GM23338 (cell line): ENCODE results near the gene TPPP3. TPM values are rescaled to one million over a fixed set of nuclear protein-coding genes. Genes with fewer than 3 reads are reported as not detected.
A peak's percentile ranks its signal among the peaks of the same experiment; 100 is the strongest.
"Not testable (repeated sequence)": the region's sequence is repeated elsewhere in the genome, so short reads cannot be mapped to it uniquely, and the experiment has no call there.

Experiments used
- ATAC-seq: fragments of 200-7000 bp; cut with Tn5 transposase; 3 replicates; pipeline ENCODE4 v1.9.1; 2020
- DNase-seq: peaks from one replicate; pipeline ENCODE4 v3.0.0-alpha.2; 2015; ENCODE audit warnings: low spot score
- H2AFZ ChIP-seq: fragments of 200-600 bp; sonication (generic); 2 replicates; pipeline ENCODE4 v1.8.0; 2016; ENCODE audit warnings: antibody characterized with exemption, mild to moderate bottlenecking, moderate library complexity
- H3F3A ChIP-seq: fragments of 200-600 bp; sonication (generic); replicated peaks from 2 replicates; pipeline ENCODE4 v1.8.0; 2017; ENCODE audit warnings: antibody characterized with exemption, mixed run types, low read depth
- H3K27ac ChIP-seq: fragments of 200-600 bp; sonication (generic); 2 replicates; pipeline ENCODE4 v1.6.1; 2016; ENCODE audit warnings: low read depth
- H3K27me3 ChIP-seq: fragments of 200-600 bp; sonication (generic); 2 replicates; pipeline ENCODE4 v1.8.0; 2016; ENCODE audit warnings: mild to moderate bottlenecking, mixed run types, moderate library complexity; ENCODE audit not compliant: insufficient read depth
- H3K36me3 ChIP-seq: fragments of 200-600 bp; sonication (generic); 2 replicates; pipeline ENCODE4 v1.8.0; 2016; ENCODE audit warnings: mild to moderate bottlenecking; ENCODE audit not compliant: insufficient read depth
- H3K4me1 ChIP-seq: fragments of 200-600 bp; sonication (generic); 2 replicates; pipeline ENCODE4 v1.8.0; 2016; ENCODE audit warnings: mild to moderate bottlenecking, moderate library complexity; ENCODE audit not compliant: insufficient read depth
- H3K4me2 ChIP-seq: fragments of 200-600 bp; sonication (generic); 2 replicates; pipeline ENCODE4 v1.7.1; 2017; ENCODE audit warnings: mixed run types
- H3K4me3 ChIP-seq: fragments of 200-600 bp; sonication (generic); 2 replicates; pipeline ENCODE4 v1.6.1; 2016; ENCODE audit warnings: mixed run types
- H3K79me2 ChIP-seq: fragments of 200-600 bp; sonication (generic); replicated peaks from 2 replicates; pipeline ENCODE4 v1.8.0; 2017; ENCODE audit warnings: mild to moderate bottlenecking; ENCODE audit not compliant: insufficient read depth
- H3K9me2 ChIP-seq: fragments of 200-600 bp; sonication (generic); 2 replicates; pipeline ENCODE4 v1.8.0; 2017; ENCODE audit not compliant: insufficient read depth
- H4K20me1 ChIP-seq: fragments of 200-600 bp; sonication (generic); replicated peaks from 2 replicates; pipeline ENCODE4 v1.8.0; 2017; ENCODE audit warnings: mild to moderate bottlenecking; ENCODE audit not compliant: insufficient read depth
- H3K27ac Mint-ChIP-seq: 2 replicates; pipeline ENCODE4 v1.8.0; 2020; ENCODE audit warnings: inconsistent platforms, mild to moderate bottlenecking, moderate library complexity, mixed read lengths
- H3K27me3 Mint-ChIP-seq: 3 replicates; pipeline ENCODE4 v1.8.0; 2022; ENCODE audit warnings: low read depth, mild to moderate bottlenecking, moderate library complexity, mixed read lengths, inconsistent platforms; ENCODE audit not compliant: insufficient read depth, poor library complexity
- H3K36me3 Mint-ChIP-seq: 3 replicates; pipeline ENCODE4 v1.8.0; 2021; ENCODE audit warnings: low read depth, mild to moderate bottlenecking, inconsistent platforms, moderate library complexity, mixed read lengths
- H3K4me1 Mint-ChIP-seq: 3 replicates; pipeline ENCODE4 v1.8.0; 2020; ENCODE audit warnings: mild to moderate bottlenecking, inconsistent platforms, mixed read lengths
- H3K4me3 Mint-ChIP-seq: 3 replicates; pipeline ENCODE4 v1.8.0; 2021; ENCODE audit warnings: moderate library complexity, mild to moderate bottlenecking, inconsistent platforms, mixed read lengths
- H3K9me3 Mint-ChIP-seq: 3 replicates; pipeline ENCODE4 v1.8.0; 2020; ENCODE audit warnings: moderate library complexity, mild to moderate bottlenecking, inconsistent platforms, mixed read lengths
- ZNF462 ChIP-seq: fragments of 250-450 bp; sonication (Bioruptor Pico); IDR thresholded peaks from 2 replicates; pipeline ENCODE4 v1.5.0; 2020; ENCODE audit warnings: mild to moderate bottlenecking, moderate library complexity
- polyA plus RNA-seq: library from polyadenylated mRNA; unstranded; fragments of >200 nt; fragmentation: Nextera tagmentation; extraction: Ambion mirVana; gene quantifications from 2 replicates; pipeline ENCODE4 v1.2.1, GENCODE V29; 2016
- total RNA-seq: library from RNA; depleted of rRNA; stranded (reverse); fragments of >200 nt; shearing (Covaris generic); gene quantifications from 2 replicates; pipeline ENCODE4 v1.2.3, GENCODE V29; 2014
- TF ChIP-seq, protein P1 (sequence below): IDR thresholded peaks from 2 replicates; pipeline ENCODE4 v1.6.1; 2016; ENCODE audit warnings: antibody characterized with exemption

Gene TPPP3
- total and polyA plus RNA-seq, 2 experiments from 2014 or later = 0.26 to 0.28 TPM

GRCh38 chr16:67415872-67416793 lies 22.8 kb upstream of the TPPP3 start, which contains the start of gene ZDHHC1 (continued):
- TF ChIP-seq ZNF462 (CRISPR knock-in tag) = no peak
- TF ChIP-seq, protein P1, sequence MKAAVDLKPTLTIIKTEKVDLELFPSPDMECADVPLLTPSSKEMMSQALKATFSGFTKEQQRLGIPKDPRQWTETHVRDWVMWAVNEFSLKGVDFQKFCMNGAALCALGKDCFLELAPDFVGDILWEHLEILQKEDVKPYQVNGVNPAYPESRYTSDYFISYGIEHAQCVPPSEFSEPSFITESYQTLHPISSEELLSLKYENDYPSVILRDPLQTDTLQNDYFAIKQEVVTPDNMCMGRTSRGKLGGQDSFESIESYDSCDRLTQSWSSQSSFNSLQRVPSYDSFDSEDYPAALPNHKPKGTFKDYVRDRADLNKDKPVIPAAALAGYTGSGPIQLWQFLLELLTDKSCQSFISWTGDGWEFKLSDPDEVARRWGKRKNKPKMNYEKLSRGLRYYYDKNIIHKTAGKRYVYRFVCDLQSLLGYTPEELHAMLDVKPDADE = no peak

GRCh38 chr16:67415421-67415820 lies 22.1 kb upstream of the TPPP3 start:
- peaks cover 20% of the 10 kb centered on the region for H3K4me1 Mint-ChIP-seq
- H3K36me3 Mint-ChIP-seq, ATAC-seq, H3K36me3 ChIP-seq, H3K79me2 ChIP-seq, H3K27ac Mint-ChIP-seq, H3K9me3 Mint-ChIP-seq, H3F3A ChIP-seq, H3K27ac ChIP-seq, H3K9me2 ChIP-seq, H4K20me1 ChIP-seq, H3K27me3 ChIP-seq, DNase-seq: not testable (repeated sequence)
- Histone ChIP-seq H2AFZ (peak overlapping the region; percentile 97), H3K4me2 (peak overlapping the region; percentile 96), H3K4me1 (peaks cover 22% of the 10 kb centered on the region), H3K4me3 (peak overlapping the region; percentile 77)
- peak overlapping the region; percentile 64 for H3K4me3 Mint-ChIP-seq
- H3K27me3 Mint-ChIP-seq = peaks cover 17% of the 10 kb centered on the region
